Inferior parietal cortex (tissue), 1 donor: ENCODE measurements around the gene FASTKD2.

ENCODE experiments used
- DNase-seq: peaks from one replicate; pipeline ENCODE4 v3.0.0-alpha.2; 2016; ENCODE audit errors: extremely low spot score

FASTKD2 gene

DNA sequence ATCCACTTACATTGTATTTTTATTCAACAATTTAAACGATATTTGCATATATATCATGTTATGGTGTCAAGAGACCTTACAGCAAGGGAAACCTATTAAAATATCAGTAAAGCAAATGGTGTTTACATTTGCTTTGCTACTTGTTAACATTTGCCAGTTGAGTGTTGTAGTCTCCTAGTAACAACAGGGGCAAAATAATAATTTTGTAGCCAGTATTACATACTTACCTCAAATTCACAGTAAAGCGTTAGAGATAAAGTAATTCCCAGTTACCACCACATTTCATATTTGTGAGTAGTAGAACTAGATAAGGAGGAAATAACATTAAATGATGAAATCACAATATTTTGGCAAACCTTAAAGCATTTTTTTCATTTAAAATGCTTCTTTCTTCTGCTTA lies 71.3 kb downstream of the FASTKD2 start:
- no peak for DNase-seq

DNA sequence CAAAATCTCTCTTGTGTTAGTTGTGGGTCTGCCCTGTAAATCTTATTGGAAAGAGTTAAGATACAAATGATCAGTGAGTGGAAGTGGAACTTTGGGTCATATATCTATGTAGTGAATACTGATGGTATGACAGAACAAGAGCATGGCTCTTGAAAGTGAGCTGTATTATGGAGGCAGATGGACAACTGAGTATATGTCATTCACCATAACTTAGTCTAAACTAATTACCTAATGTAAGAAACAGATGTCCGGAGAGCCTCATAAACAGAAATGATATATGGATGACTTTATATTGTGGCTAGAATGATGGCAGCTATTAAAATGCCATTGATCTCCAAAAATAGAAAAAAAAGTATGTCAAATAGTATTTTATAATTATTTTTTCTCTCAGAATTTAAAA lies 72.4 kb downstream of the FASTKD2 start:
- no peak for DNase-seq

DNA sequence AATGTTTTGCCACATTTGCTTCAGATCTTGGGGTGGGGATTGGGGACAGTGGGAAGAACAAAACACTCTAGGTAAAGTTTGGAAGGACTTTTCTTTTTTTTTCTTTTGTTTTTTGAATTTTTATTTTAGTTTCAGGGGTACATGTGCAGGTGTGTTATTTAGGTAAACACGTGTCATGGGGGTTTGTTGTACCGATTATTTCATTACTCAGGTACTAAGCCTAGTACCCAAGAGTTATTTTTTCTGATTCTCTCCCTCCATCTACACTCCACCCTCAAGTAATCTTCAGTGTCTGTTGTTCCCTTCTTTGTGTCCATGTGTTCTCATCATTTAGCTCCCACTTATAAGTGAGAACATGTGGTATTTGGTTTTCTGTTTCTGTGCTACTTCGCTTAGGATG lies 73.3 kb downstream of the FASTKD2 start:
- no peak for DNase-seq

DNA sequence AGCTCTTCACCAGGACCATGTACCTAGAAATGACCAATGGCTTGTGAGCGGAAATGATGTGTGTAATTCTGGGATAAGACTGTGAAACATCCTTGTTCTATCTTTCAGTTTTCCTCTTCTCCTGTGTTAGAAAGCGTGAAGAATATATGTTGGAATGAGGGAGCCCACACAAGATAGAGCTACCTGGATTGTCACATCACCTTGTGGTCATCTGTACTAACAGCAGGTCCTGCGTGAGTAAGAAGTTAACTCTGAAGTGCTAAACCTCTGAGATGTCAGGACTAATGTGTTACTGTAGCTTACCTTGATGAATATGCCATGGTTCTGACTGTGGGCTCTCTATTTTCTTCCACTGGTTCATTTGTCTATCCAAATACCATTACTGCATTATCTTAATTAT lies 75.6 kb downstream of the FASTKD2 start:
- DNase-seq, result no peak
